GM19023 (cell line): Measurements from ENCODE around the gene SYT14.
"Not testable (repeated sequence)": the region's sequence is repeated elsewhere in the genome, so short reads cannot be mapped to it uniquely, and the experiment has no call there.

Source experiments
- ATAC-seq: cut with Tn5 transposase; IDR thresholded peaks from one replicate; pipeline ENCODE4 v1.9.1; 2021; ENCODE audit warnings: mild to moderate bottlenecking, moderate library complexity; ENCODE audit not compliant: unreplicated experiment

SYT14 gene

GRCh38 chr1:209936125-209936524 is 1.9 kb upstream of the SYT14 start:
- ATAC-seq: no peak

- no peak for ATAC-seq
These were observed 7.4 kb downstream of the SYT14 start for GRCh38 chr1:209945377-209945776.

GRCh38 chr1:209948155-209948554 is 10.1 kb downstream of the SYT14 start:
- ATAC-seq: no peak

- ATAC-seq: no peak
These were observed 18.1 kb downstream of the SYT14 start for GRCh38 chr1:209956116-209956515.

GRCh38 chr1:209959623-209960022 is 21.6 kb downstream of the SYT14 start:
- ATAC-seq: no peak

- no peak for ATAC-seq
These were observed 22.9 kb downstream of the SYT14 start for GRCh38 chr1:209960926-209961325.

- ATAC-seq: no peak
These were observed 24.4 kb downstream of the SYT14 start for GRCh38 chr1:209962388-209962787.

GRCh38 chr1:209962856-209963255 is 24.8 kb downstream of the SYT14 start:
- no peak for ATAC-seq

GRCh38 chr1:209965996-209966395 is 28.0 kb downstream of the SYT14 start:
- ATAC-seq: no peak

GRCh38 chr1:209978721-209979120 is 40.7 kb downstream of the SYT14 start:
- ATAC-seq: not testable (repeated sequence)

GRCh38 chr1:209983953-209984352 is 45.9 kb downstream of the SYT14 start:
- no peak for ATAC-seq

- no peak for ATAC-seq
These were observed 47.0 kb downstream of the SYT14 start for GRCh38 chr1:209985002-209985401.

GRCh38 chr1:209988706-209989105 is 50.7 kb downstream of the SYT14 start:
- no peak for ATAC-seq

- no peak for ATAC-seq
These were observed 51.5 kb downstream of the SYT14 start for GRCh38 chr1:209989525-209989924.

GRCh38 chr1:209993061-209993830 is 55.2 kb downstream of the SYT14 start:
- no peak for ATAC-seq

- ATAC-seq: no peak
These were observed 58.3 kb downstream of the SYT14 start for GRCh38 chr1:209996348-209996747.

GRCh38 chr1:209999005-209999404 is 61.0 kb downstream of the SYT14 start:
- ATAC-seq: no peak

GRCh38 chr1:210001751-210002150 is 63.7 kb downstream of the SYT14 start:
- no peak for ATAC-seq

- ATAC-seq: no peak
These were observed 65.5 kb downstream of the SYT14 start for GRCh38 chr1:210003501-210003900.

GRCh38 chr1:210010161-210010560 is 72.1 kb downstream of the SYT14 start:
- no peak for ATAC-seq

GRCh38 chr1:210021145-210021860 is 83.3 kb downstream of the SYT14 start:
- ATAC-seq: no peak

- ATAC-seq: no peak
These were observed 84.0 kb downstream of the SYT14 start for GRCh38 chr1:210022044-210022443.
